ENCODE results near the gene AP2A1. TPM values are rescaled to one million over a fixed set of nuclear protein-coding genes. Genes with fewer than 3 reads are reported as not detected.
"Not testable (repeated sequence)": the region's sequence is repeated elsewhere in the genome, so short reads cannot be mapped to it uniquely, and the experiment has no call there.

The AP2A1 gene
- 63.9 TPM for total RNA-seq
- long read RNA-seq, transcript AP2A1-202 (24 exons, 3,286 nt), result major isoform, 9 of 90 reads
- long read RNA-seq, partial matches to known transcripts, result 74 of 90 reads
- long read RNA-seq, other reads (novel, unspliced or antisense), result 2 of 90 reads

DNA sequence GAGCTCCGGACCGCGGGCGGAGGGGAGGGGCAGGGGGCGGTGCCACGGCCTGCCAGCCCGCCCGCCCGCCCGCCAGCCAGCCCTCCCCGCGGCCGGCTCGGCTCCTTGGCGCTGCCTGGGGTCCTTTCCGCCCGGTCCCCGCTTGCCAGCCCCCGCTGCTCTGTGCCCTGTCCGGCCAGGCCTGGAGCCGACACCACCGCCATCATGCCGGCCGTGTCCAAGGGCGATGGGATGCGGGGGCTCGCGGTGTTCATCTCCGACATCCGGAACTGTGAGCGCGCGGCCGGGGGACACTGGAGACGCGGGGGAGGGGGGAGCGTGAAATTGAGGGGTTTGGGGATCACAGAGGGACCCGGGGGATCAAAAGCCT, at the start of gene AP2A1:
AP2A1 (plus strand) TSS at position 72 of the 370 bp plus-strand sequence; CDS start at position 205, 133 bp downstream.
- no peak for DNase-seq (ENCODE audit: low spot score)
- intact Hi-C loops (cut with DNase I), result loop anchor here (5.0 kb wide), 2 partner anchors 45 to 110 kb away; partner anchors contain the start of genes AKT1S1, FUZ and TBC1D17

DNA sequence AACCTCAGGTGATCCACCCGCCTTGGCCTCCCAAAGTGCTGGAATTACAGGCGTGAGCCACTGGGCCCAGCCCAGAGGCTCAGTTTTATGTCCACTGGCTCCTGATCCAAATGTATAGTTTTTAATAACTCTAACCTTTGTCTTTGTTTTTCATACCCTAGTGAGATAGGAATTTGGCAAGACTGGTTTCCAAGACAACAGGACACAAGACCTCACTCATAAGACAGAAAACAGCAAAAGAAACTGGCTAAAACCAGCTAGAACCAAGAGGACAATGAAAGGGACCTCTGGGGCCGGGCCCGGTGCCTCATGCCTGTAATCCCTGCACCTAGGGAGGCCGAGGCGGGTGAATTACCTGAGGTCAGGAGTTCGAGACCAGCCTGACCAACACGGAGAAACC, 48.3 kb upstream of the AP2A1 start:
- intact Hi-C loops (cut with DNase I), result no loop called here

DNA sequence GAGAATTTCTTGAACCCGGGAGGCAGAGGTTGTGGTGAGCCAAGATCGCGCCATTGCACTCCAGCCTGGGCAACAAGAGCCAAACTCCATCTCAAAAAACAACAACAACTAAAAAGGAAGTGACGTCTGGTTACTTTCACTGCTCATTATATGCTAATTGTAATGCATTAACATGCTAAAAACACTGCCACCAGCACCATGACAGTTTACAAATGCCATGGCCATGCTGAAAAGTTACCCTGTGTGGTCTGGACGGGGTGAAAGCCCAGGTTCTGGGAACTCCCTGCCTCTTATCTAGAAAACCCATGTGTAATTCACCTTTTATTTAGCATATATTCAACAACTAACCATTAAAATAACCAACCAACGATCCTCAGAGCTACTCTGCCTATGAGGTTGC, 47.8 kb upstream of the AP2A1 start:
- intact Hi-C loops (cut with DNase I), result no loop called here
- DNase-seq (ENCODE audit: low spot score), result no peak

More for the DNA sequence above, 48.3 kb upstream of the AP2A1 start:
- DNase-seq (ENCODE audit: low spot score), result no peak

- intact Hi-C loops (cut with DNase I); DNase-seq (ENCODE audit: low spot score): not testable (repeated sequence)
Measured at GRCh38 chr19:49719420-49719819, 47.4 kb upstream of the AP2A1 start.

- no peak for DNase-seq (ENCODE audit: low spot score)
- intact Hi-C loops (cut with DNase I), result no loop called here
Measured at GRCh38 chr19:49727217-49728030, 39.4 kb upstream of the AP2A1 start.

GRCh38 chr19:49730166-49730565, 36.6 kb upstream of the AP2A1 start:
- DNase-seq (ENCODE audit: low spot score), result no peak
- intact Hi-C loops (cut with DNase I), result no loop called here

GRCh38 chr19:49738268-49738667, 28.5 kb upstream of the AP2A1 start:
- intact Hi-C loops (cut with DNase I), result no loop called here
- no peak for DNase-seq (ENCODE audit: low spot score)

DNA sequence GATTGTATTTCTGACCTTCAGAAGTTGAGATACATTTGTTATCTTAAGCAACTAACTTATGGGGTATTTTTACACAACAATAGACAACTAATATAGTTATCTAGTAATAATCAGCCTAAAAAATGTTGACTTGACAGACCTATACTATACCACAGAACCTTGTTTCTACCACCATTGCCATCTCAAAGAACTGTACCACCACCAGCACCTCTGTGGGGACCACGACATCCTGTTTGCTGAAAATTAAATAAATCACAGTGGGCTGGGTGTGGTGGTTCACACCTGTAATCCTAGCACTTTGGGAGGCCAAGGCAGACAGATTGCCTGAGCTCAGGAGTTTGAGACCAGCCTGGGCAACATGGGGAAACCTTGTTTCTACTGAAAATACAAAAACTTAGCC, 27.7 kb upstream of the AP2A1 start:
- intact Hi-C loops (cut with DNase I), result no loop called here
- DNase-seq (ENCODE audit: low spot score), result no peak

DNA sequence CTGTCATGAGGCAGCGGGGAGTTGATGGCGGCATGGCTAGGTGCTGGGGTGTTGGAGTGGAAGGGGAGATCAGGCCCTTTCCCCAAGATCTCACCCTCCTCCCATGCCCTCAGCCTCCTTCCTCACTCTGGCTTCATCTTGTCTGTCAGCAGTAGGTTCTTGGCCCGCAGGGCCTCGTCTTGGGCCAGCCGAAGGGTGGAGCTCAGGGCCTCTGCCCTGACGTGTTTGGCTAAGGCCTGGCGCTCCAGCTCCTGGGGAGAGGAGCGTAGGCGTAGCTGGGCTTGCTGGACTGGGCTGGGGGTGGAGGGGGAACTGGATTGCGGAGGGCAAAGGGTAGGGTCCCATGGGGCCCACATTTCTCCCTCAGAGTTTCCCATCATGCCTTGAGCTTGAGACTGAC, 26.9 kb upstream of the AP2A1 start:
- intact Hi-C loops (cut with DNase I), result no loop called here
- DNase-seq (ENCODE audit: low spot score), result no peak

DNA sequence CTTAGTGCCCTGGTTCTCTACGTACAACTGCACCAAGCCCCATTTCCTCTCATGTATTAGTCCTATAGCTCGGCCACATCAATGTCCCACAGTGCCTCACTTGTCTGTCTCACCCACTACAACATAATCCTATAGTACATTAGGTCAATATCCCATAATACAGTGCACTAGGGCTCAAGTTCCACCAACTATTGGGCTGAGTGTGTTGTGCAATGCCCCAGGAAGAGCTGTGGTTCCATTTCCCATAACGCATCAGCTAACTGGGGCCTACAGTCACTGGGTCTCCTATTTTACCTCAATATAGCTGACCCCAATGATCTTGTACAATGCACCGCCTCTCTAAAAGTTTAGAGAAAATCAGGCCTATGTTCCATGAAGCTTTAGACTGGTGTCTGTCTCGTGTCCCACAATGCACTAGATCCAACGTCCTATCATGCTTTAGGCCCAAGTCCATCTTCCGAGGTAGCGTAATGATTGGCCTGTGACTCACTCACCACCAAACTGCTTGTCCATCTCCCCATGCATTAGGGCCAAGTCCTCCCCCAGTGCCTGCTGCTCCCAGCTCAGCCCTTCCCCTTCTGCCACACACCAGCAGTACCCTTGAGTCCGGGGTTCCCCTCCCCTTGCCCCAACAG, 25.5 kb upstream of the AP2A1 start:
- DNase-seq (ENCODE audit: low spot score), result no peak
- intact Hi-C loops (cut with DNase I), result no loop called here

GRCh38 chr19:49744946-49745381, 21.8 kb upstream of the AP2A1 start:
- no peak for DNase-seq (ENCODE audit: low spot score)
- intact Hi-C loops (cut with DNase I), result no loop called here

- peak; percentile 80 for DNase-seq (ENCODE audit: low spot score)
- intact Hi-C loops (cut with DNase I), result no loop called here
Measured at GRCh38 chr19:49746206-49746958, 20.4 kb upstream of the AP2A1 start.

- DNase-seq (ENCODE audit: low spot score), result no peak
- intact Hi-C loops (cut with DNase I), result no loop called here
Measured at GRCh38 chr19:49749055-49749716, 17.6 kb upstream of the AP2A1 start.

- no peak for DNase-seq (ENCODE audit: low spot score)
- intact Hi-C loops (cut with DNase I), result no loop called here
Measured at GRCh38 chr19:49749771-49750170, 17.0 kb upstream of the AP2A1 start.

DNA sequence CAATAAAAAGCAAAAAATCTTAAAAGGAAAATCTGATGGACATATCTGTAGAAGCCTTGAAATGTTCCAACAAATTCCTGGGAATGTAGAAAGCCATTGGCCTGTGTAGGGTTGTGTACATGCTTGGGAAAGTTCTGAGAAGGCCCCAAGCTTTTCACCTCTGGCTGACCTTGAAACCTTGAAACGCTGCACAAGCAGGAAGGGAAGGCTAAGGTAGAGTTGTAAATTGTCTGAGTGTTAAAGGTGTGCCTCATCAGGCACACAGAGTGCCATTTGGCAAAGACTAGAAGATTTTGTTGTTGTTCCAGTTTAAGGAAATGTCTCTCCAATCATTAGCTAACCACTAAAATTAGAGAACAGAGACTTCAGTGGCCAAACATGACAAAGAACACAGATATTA, 14.1 kb upstream of the AP2A1 start:
- no peak for DNase-seq (ENCODE audit: low spot score)
- intact Hi-C loops (cut with DNase I), result no loop called here

GRCh38 chr19:49755956-49756355, 10.8 kb upstream of the AP2A1 start:
- no peak for DNase-seq (ENCODE audit: low spot score)
- intact Hi-C loops (cut with DNase I), result no loop called here

- no peak for DNase-seq (ENCODE audit: low spot score)
- intact Hi-C loops (cut with DNase I), result no loop called here
Measured at GRCh38 chr19:49758292-49758691, 8.5 kb upstream of the AP2A1 start.

- intact Hi-C loops (cut with DNase I), result no loop called here
- no peak for DNase-seq (ENCODE audit: low spot score)
Measured at GRCh38 chr19:49761249-49761624, 5.6 kb upstream of the AP2A1 start.

- intact Hi-C loops (cut with DNase I), result no loop called here
- no peak for DNase-seq (ENCODE audit: low spot score)
Measured at GRCh38 chr19:49761625-49762311, 5.0 kb upstream of the AP2A1 start.

Measured in cardiac septum (tissue), 1 donor.